ENCODE results near the gene DGKI.
A peak's percentile ranks its signal among the peaks of the same experiment; 100 is the strongest.

Gene DGKI

DNA sequence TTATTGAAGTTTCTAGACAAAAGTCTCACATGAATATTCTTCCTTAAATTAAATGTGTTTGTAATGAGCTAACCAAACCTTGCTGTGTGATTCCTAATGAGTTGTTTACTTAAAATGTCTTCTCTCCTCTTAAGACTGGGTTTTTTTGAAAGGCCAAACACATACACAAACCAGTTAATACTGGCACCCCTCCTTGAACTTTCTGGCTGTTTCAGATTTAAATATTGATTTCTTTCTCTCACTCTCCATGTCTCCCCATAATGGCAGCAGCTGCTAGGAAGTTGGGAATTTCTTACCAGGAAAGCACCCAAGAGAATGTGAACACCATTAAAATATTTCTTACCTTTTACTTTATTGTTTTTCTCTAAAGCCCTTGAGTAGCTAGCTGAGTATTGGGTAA, 491.8 kb downstream of the DGKI start:
- Histone ChIP-seq H3K36me3 (ENCODE audit: control insufficient read depth in 5 of 5, insufficient read depth in 5 of 5, low read length in 5 of 5) (no peaks in the 10 kb centered on the region), H3K9me3 (ENCODE audit: control insufficient read depth in 5 of 5, low read length in 5 of 5) (peaks cover 0 to 10% (median 9%) of the 10 kb centered on the region in 5 donors), H3K27me3 (ENCODE audit: control insufficient read depth in 5 of 5, insufficient read depth in 4 of 5, low read length in 5 of 5) (no peaks in the 10 kb centered on the region), H3K4me3 (ENCODE audit: low read depth in 1 of 5, low read length in 5 of 5) (no peak overlapping the region), H3K4me1 (ENCODE audit: control insufficient read depth in 5 of 5, insufficient read depth in 5 of 5, low read length in 5 of 5) (peaks cover 0 to 2% (median 0%) of the 10 kb centered on the region in 5 donors), H3K27ac (ENCODE audit: low read depth, low read length) (no peak overlapping the region), H3K9ac (ENCODE audit: low read length in 5 of 5) (no peak overlapping the region)

DNA sequence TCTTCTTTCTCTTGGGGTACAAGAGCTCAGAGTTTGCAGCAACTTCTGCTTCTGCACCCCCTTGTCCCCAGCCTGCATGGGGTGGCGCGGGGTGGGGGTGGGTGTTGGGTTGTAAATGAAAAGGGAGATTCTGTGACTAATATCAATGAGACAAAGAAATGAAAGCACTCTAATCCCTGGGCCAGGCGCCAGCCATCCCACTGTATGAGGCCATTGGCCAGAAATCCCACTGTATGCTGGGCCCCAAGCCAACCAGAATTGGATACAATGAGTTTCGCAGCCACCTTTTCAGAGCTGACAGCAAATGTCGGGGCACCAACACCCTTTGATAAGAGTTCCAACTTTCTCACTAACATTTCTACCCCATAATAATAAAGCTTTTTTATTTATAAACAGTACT, 492.4 kb downstream of the DGKI start:
- H3K27me3 ChIP-seq (ENCODE audit: control insufficient read depth in 5 of 5, insufficient read depth in 4 of 5, low read length in 5 of 5) = no peaks in the 10 kb centered on the region
- H3K9ac ChIP-seq (ENCODE audit: low read length in 5 of 5) = no peak overlapping the region
- no peak overlapping the region for H3K27ac ChIP-seq (ENCODE audit: low read depth, low read length)
- H3K9me3 ChIP-seq (ENCODE audit: control insufficient read depth in 5 of 5, low read length in 5 of 5) = peaks cover 0 to 7% (median 4%) of the 10 kb centered on the region in 5 donors
- no peak overlapping the region for H3K4me3 ChIP-seq (ENCODE audit: low read depth in 1 of 5, low read length in 5 of 5)
- H3K36me3 ChIP-seq (ENCODE audit: control insufficient read depth in 5 of 5, insufficient read depth in 5 of 5, low read length in 5 of 5) = no peaks in the 10 kb centered on the region
- H3K4me1 ChIP-seq (ENCODE audit: control insufficient read depth in 5 of 5, insufficient read depth in 5 of 5, low read length in 5 of 5) = peaks cover 0 to 2% (median 0%) of the 10 kb centered on the region in 5 donors

DNA sequence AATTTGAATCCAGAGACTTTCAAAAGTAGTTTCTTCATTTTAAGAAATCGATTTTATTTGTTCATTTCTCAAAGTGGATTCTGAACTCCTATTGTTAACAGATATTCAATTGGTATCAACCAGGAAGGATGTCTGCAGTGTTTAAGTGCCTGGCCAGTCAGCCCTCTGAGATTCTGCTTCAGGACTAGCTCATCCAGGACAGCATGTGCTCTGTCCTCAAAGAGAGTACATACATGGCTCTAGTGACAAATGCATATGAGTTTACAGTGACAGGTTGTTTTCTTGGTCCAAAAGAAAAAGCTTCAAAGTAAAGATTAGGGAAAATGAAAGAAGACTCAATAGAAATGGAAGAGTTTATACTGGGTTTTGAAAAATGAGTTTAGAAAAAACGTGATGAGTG, 494.8 kb downstream of the DGKI start:
- H3K4me3 ChIP-seq (ENCODE audit: low read depth in 1 of 5, low read length in 5 of 5) = no peak overlapping the region
- H3K4me1 ChIP-seq (ENCODE audit: control insufficient read depth in 5 of 5, insufficient read depth in 5 of 5, low read length in 5 of 5) = peaks cover 0 to 2% (median 0%) of the 10 kb centered on the region in 5 donors
- no peaks in the 10 kb centered on the region for H3K27me3 ChIP-seq (ENCODE audit: control insufficient read depth in 5 of 5, insufficient read depth in 4 of 5, low read length in 5 of 5)
- no peak overlapping the region for H3K9ac ChIP-seq (ENCODE audit: low read length in 5 of 5)
- no peaks in the 10 kb centered on the region for H3K9me3 ChIP-seq (ENCODE audit: control insufficient read depth in 5 of 5, low read length in 5 of 5)
- H3K27ac ChIP-seq (ENCODE audit: low read depth, low read length) = no peak overlapping the region
- H3K36me3 ChIP-seq (ENCODE audit: control insufficient read depth in 5 of 5, insufficient read depth in 5 of 5, low read length in 5 of 5) = no peaks in the 10 kb centered on the region

DNA sequence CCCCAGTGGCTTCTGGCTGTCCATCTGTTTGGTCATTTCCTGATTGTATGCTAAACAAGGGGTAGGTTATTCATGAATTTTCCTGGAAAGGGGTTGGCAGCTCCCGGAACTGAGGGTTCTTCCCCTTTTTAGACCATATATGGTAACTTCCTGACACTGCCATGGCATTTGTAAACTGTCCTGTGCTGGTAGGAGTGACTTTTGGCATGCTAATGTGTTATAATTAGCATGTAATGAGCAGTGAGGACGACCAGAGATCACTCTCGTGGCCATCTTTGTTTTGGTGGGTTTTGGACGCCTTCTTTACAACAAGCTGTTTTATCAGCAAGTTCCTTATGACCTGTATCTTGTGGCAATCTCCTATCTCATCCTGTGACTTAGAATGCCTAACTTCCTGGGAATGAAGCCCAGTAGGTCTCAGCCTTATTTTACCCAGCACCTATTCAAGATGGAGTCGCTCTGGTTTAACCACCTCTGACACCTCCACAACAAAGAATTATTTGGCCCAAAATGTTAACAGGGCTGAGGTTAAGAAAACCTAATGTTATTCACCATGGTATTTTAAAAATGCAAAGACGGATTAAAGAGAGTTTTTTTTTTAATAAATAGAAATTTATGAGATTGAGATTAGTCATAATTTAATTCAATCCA, 500.9 kb downstream of the DGKI start:
- Histone ChIP-seq H3K36me3 (ENCODE audit: control insufficient read depth in 5 of 5, insufficient read depth in 5 of 5, low read length in 5 of 5) (no peaks in the 10 kb centered on the region), H3K9me3 (ENCODE audit: control insufficient read depth in 5 of 5, low read length in 5 of 5) (no peaks in the 10 kb centered on the region), H3K9ac (ENCODE audit: low read length in 5 of 5) (no peak overlapping the region), H3K27me3 (ENCODE audit: control insufficient read depth in 5 of 5, insufficient read depth in 4 of 5, low read length in 5 of 5) (peaks cover 0 to 8% (median 5%) of the 10 kb centered on the region in 5 donors), H3K27ac (ENCODE audit: low read depth, low read length) (no peak overlapping the region), H3K4me3 (ENCODE audit: low read depth in 1 of 5, low read length in 5 of 5) (no peak overlapping the region), H3K4me1 (ENCODE audit: control insufficient read depth in 5 of 5, insufficient read depth in 5 of 5, low read length in 5 of 5) (peaks cover 0 to 12% (median 8%) of the 10 kb centered on the region in 5 donors)

DNA sequence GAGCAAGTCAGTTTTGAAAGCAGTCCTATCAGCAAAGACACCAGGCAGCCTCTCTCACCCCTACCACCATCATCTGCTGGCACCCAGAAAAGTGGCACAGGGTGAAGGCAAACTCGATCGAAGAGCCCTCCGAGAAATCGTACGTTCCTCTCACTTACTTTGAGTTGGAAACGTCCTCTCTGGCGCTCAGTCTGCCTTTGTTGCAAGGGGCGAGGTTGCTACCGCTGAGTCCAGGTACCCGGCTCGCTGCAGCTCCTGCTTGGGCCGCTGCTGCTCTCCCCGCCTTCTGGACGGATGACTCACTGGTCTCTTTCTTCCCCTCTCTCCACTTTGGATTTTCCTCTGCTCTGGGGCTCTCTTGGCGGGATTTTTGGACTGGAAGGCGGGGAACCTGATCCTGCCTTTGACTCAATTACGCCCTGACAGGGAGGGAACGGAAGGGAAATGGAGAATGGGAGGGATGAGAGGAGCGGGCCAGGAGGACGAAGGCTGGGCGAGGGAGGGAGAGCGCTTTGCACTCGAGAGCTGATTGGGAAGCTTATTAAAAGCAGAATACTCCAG, 503.4 kb downstream of the DGKI start, which contains the start of gene PTN:
PTN (minus strand) TSS at position 453 of the 561 bp plus-strand sequence. CDS start 88,760 bp downstream, outside the sequence.
- Histone ChIP-seq H3K36me3 (ENCODE audit: control insufficient read depth in 5 of 5, insufficient read depth in 5 of 5, low read length in 5 of 5) (no peaks in the 10 kb centered on the region), H3K27me3 (ENCODE audit: control insufficient read depth in 5 of 5, insufficient read depth in 4 of 5, low read length in 5 of 5) (peaks cover 0 to 8% (median 5%) of the 10 kb centered on the region in 5 donors), H3K9ac (ENCODE audit: low read length in 5 of 5) (peak within 1 kb of the TSS in 1 of 5 donors; percentile 2), H3K4me3 (ENCODE audit: low read depth in 1 of 5, low read length in 5 of 5) (peak within 1 kb of the TSS in 4 of 5 donors; percentile 13 to 53 (median 31)), H3K9me3 (ENCODE audit: control insufficient read depth in 5 of 5, low read length in 5 of 5) (no peaks in the 10 kb centered on the region), H3K4me1 (ENCODE audit: control insufficient read depth in 5 of 5, insufficient read depth in 5 of 5, low read length in 5 of 5) (peaks cover 0 to 12% (median 8%) of the 10 kb centered on the region in 5 donors), H3K27ac (ENCODE audit: low read depth, low read length) (no peak within 1 kb of the TSS)

DNA sequence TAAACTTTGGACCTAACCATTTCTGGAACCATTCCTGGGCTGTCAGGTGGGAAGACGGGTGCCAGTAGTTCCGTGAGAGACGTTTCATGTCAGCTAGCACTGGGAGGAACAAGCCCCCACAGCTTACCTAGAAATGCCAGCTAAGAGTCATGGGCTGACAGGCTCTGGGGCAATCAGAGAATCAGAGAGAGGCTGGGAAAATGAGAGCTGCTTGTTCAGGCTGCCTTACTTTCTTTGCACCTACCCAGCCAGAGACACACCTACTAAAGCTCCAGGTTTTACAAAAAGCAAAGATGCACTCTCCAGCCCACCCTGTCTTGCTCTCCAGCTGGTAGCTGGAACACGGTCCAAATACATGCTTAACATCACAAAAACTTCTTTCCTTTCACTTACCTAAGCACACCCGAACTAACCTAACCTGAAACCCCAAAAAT, 503.9 kb downstream of the DGKI start:
- H3K4me3 ChIP-seq (ENCODE audit: low read depth in 1 of 5, low read length in 5 of 5) = peak overlapping the region in 2 of 5 donors; percentile 27 to 53
- no peaks in the 10 kb centered on the region for H3K36me3 ChIP-seq (ENCODE audit: control insufficient read depth in 5 of 5, insufficient read depth in 5 of 5, low read length in 5 of 5)
- no peaks in the 10 kb centered on the region for H3K9me3 ChIP-seq (ENCODE audit: control insufficient read depth in 5 of 5, low read length in 5 of 5)
- no peak overlapping the region for H3K9ac ChIP-seq (ENCODE audit: low read length in 5 of 5)
- H3K27me3 ChIP-seq (ENCODE audit: control insufficient read depth in 5 of 5, insufficient read depth in 4 of 5, low read length in 5 of 5) = peaks cover 0 to 8% (median 5%) of the 10 kb centered on the region in 5 donors
- H3K4me1 ChIP-seq (ENCODE audit: control insufficient read depth in 5 of 5, insufficient read depth in 5 of 5, low read length in 5 of 5) = peaks cover 0 to 12% (median 8%) of the 10 kb centered on the region in 5 donors
- no peak overlapping the region for H3K27ac ChIP-seq (ENCODE audit: low read depth, low read length)

DNA sequence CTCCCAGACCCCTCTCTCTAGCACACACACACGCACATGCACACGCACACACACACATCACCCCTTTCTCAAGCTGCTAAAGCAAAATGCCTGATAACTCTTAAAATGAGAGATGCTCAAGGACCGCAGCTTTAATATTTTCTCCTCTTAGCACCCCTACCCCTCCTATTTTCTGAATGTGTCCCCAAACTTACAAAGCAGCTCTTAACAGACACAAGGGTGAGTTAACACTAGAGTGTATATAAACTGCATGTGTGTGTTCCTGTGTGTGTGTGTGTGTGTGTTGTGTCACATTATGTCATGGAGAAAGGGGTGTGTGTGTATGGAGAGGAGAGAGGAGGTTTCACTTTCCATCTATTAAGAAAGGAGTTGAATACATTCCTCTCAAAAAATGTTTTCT, 504.5 kb downstream of the DGKI start:
- peaks cover 0 to 12% (median 8%) of the 10 kb centered on the region in 5 donors for H3K4me1 ChIP-seq (ENCODE audit: control insufficient read depth in 5 of 5, insufficient read depth in 5 of 5, low read length in 5 of 5)
- peaks cover 0 to 8% (median 5%) of the 10 kb centered on the region in 5 donors for H3K27me3 ChIP-seq (ENCODE audit: control insufficient read depth in 5 of 5, insufficient read depth in 4 of 5, low read length in 5 of 5)
- H3K9me3 ChIP-seq (ENCODE audit: control insufficient read depth in 5 of 5, low read length in 5 of 5) = no peaks in the 10 kb centered on the region
- H3K4me3 ChIP-seq (ENCODE audit: low read depth in 1 of 5, low read length in 5 of 5) = no peak overlapping the region
- H3K27ac ChIP-seq (ENCODE audit: low read depth, low read length) = no peak overlapping the region
- no peaks in the 10 kb centered on the region for H3K36me3 ChIP-seq (ENCODE audit: control insufficient read depth in 5 of 5, insufficient read depth in 5 of 5, low read length in 5 of 5)
- H3K9ac ChIP-seq (ENCODE audit: low read length in 5 of 5) = no peak overlapping the region

DNA sequence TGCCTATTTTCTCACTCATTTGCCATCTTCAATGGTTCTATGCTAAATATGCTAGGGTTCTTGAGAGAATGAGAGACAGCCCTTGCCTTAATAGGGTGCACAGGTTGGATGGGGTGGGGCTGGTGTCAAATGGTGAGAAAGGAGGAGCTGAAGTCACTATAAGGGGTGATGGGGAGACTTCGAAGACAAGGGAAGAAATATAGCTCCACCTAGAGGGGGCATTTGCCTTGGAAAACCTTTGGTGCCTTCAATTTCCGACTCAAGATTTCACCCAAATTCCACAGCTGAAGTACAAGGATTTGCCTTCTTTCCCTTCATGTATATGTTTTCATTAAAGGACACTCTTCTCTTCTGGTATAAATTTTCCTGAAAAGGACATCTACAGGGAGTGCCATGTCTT, 508.9 kb downstream of the DGKI start:
- peaks cover 0 to under 1% (median 0%) of the 10 kb centered on the region in 5 donors for H3K4me1 ChIP-seq (ENCODE audit: control insufficient read depth in 5 of 5, insufficient read depth in 5 of 5, low read length in 5 of 5)
- peaks cover 0 to 2% (median 0%) of the 10 kb centered on the region in 5 donors for H3K9me3 ChIP-seq (ENCODE audit: control insufficient read depth in 5 of 5, low read length in 5 of 5)
- no peak overlapping the region for H3K27ac ChIP-seq (ENCODE audit: low read depth, low read length)
- no peaks in the 10 kb centered on the region for H3K36me3 ChIP-seq (ENCODE audit: control insufficient read depth in 5 of 5, insufficient read depth in 5 of 5, low read length in 5 of 5)
- H3K4me3 ChIP-seq (ENCODE audit: low read depth in 1 of 5, low read length in 5 of 5) = no peak overlapping the region
- no peak overlapping the region for H3K9ac ChIP-seq (ENCODE audit: low read length in 5 of 5)
- H3K27me3 ChIP-seq (ENCODE audit: control insufficient read depth in 5 of 5, insufficient read depth in 4 of 5, low read length in 5 of 5) = peaks cover 0 to under 1% (median 0%) of the 10 kb centered on the region in 5 donors

DNA sequence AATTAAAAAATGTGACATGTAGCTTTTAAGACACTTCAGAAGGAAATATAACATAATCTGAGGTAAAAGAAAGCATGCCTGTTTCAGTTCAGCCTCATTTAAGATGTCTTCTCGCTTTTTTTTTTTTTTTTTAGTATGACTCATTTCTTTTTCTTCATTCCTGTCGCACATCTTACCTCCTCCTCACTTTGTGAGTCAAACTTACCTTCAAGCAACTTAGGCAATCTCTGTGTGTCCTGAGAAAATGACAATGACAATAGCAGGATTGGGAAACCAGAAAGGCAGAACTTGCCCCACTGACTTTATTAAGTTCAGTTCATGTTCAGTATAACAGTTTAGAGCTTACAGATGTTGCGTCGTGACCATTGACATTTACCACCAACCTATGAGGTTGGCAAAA, 511.0 kb downstream of the DGKI start:
- no peak overlapping the region for H3K4me3 ChIP-seq (ENCODE audit: low read depth in 1 of 5, low read length in 5 of 5)
- no peaks in the 10 kb centered on the region for H3K27me3 ChIP-seq (ENCODE audit: control insufficient read depth in 5 of 5, insufficient read depth in 4 of 5, low read length in 5 of 5)
- peaks cover 0 to 2% (median 0%) of the 10 kb centered on the region in 5 donors for H3K9me3 ChIP-seq (ENCODE audit: control insufficient read depth in 5 of 5, low read length in 5 of 5)
- no peak overlapping the region for H3K27ac ChIP-seq (ENCODE audit: low read depth, low read length)
- no peaks in the 10 kb centered on the region for H3K4me1 ChIP-seq (ENCODE audit: control insufficient read depth in 5 of 5, insufficient read depth in 5 of 5, low read length in 5 of 5)
- no peaks in the 10 kb centered on the region for H3K36me3 ChIP-seq (ENCODE audit: control insufficient read depth in 5 of 5, insufficient read depth in 5 of 5, low read length in 5 of 5)
- no peak overlapping the region for H3K9ac ChIP-seq (ENCODE audit: low read length in 5 of 5)

DNA sequence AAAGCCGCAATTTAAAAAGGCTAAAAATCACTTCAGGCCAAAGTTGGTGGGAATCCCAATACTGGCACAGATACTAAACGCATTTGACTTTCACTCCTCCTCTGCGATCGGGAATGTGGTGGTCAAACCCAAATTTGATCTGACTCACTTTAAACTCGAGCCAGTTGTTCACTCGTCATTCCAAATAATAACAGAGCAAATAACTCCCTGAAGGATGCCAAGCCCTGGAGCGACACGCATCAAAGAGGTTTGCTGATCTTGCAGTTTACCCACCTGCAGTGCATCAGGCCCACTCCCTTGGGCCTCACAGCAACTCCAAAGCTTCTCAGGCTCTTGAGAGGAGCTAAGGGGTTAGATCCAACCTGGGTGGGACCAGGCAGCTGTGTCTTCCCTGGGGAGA, 515.4 kb downstream of the DGKI start:
- Histone ChIP-seq H3K9ac (ENCODE audit: low read length in 5 of 5) (no peak overlapping the region), H3K36me3 (ENCODE audit: control insufficient read depth in 5 of 5, insufficient read depth in 5 of 5, low read length in 5 of 5) (no peaks in the 10 kb centered on the region), H3K4me3 (ENCODE audit: low read depth in 1 of 5, low read length in 5 of 5) (no peak overlapping the region), H3K27me3 (ENCODE audit: control insufficient read depth in 5 of 5, insufficient read depth in 4 of 5, low read length in 5 of 5) (no peaks in the 10 kb centered on the region), H3K4me1 (ENCODE audit: control insufficient read depth in 5 of 5, insufficient read depth in 5 of 5, low read length in 5 of 5) (peaks cover 0 to 5% (median 0%) of the 10 kb centered on the region in 5 donors), H3K9me3 (ENCODE audit: control insufficient read depth in 5 of 5, low read length in 5 of 5) (peaks cover 0 to 2% (median 0%) of the 10 kb centered on the region in 5 donors), H3K27ac (ENCODE audit: low read depth, low read length) (no peak overlapping the region)

All from subcutaneous abdominal adipose tissue (tissue), 5 donors.